Measurements from ENCODE around the gene RGSL1. TPM values are rescaled to one million over a fixed set of nuclear protein-coding genes. Genes with fewer than 3 reads are reported as not detected.

Gene RGSL1
- total and polyA plus RNA-seq, 7 donors, result not detected

- ATAC-seq, result no peak
- WGBS, 3 donors, result 72 to 94% (median 87%) methylated on average over 3 of the region's 3 CpGs
- H3K36me3 ChIP-seq (ENCODE audit: insufficient read depth in 1 of 2, low read depth in 1 of 2), result no peaks in the 10 kb centered on the region
Measured at GRCh38 chr1:182565537-182565936, 115.6 kb downstream of the RGSL1 start.

GRCh38 chr1:182567629-182568028, 117.7 kb downstream of the RGSL1 start:
- WGBS, 3 donors, result 93 to 97% (median 95%) methylated on average over 5 of the region's 5 CpGs
- peaks cover 0 to 2% of the 10 kb centered on the region in 2 donors for H3K36me3 ChIP-seq (ENCODE audit: insufficient read depth in 1 of 2, low read depth in 1 of 2)
- H3K27me3 ChIP-seq (ENCODE audit: insufficient read depth in 3 of 3, low read length in 2 of 3), result no peaks in the 10 kb centered on the region
- no peak overlapping the region for H3K4me3 ChIP-seq
- no peak for TF ChIP-seq CTCF (IDR thresholded peaks at IDR 0.05)
- intact Hi-C loops (cut with DNase I), result no loop called here
- no peaks in the 10 kb centered on the region for H3K4me1 ChIP-seq
- no peak for DNase-seq
- no peak for ATAC-seq
- H3K27ac ChIP-seq, result no peak overlapping the region
- no peaks in the 10 kb centered on the region for H3K9me3 ChIP-seq

More at GRCh38 chr1:182565537-182565936, 115.6 kb downstream of the RGSL1 start:
- no peak for TF ChIP-seq CTCF (IDR thresholded peaks at IDR 0.05)
- no peaks in the 10 kb centered on the region for H3K9me3 ChIP-seq
- H3K4me1 ChIP-seq, result no peaks in the 10 kb centered on the region
- intact Hi-C loops (cut with DNase I), result no loop called here
- no peak overlapping the region for H3K27ac ChIP-seq
- H3K4me3 ChIP-seq, result no peak overlapping the region
- no peak for DNase-seq
- no peaks in the 10 kb centered on the region for H3K27me3 ChIP-seq (ENCODE audit: insufficient read depth in 3 of 3, low read length in 2 of 3)

- no peaks in the 10 kb centered on the region for H3K4me1 ChIP-seq
- peaks cover under 1 to 2% of the 10 kb centered on the region in 2 donors for H3K36me3 ChIP-seq (ENCODE audit: insufficient read depth in 1 of 2, low read depth in 1 of 2)
- WGBS, 3 donors, result 77 to 90% (median 86%) methylated on average over 3 of the region's 3 CpGs
- ATAC-seq, result no peak
- H3K4me3 ChIP-seq, result no peak overlapping the region
- DNase-seq, result no peak
- TF ChIP-seq CTCF (IDR thresholded peaks at IDR 0.05), result no peak
- H3K27ac ChIP-seq, result no peak overlapping the region
- H3K27me3 ChIP-seq (ENCODE audit: insufficient read depth in 3 of 3, low read length in 2 of 3), result no peaks in the 10 kb centered on the region
- intact Hi-C loops (cut with DNase I), result no loop called here
- no peaks in the 10 kb centered on the region for H3K9me3 ChIP-seq
Measured at GRCh38 chr1:182568647-182569284, 118.8 kb downstream of the RGSL1 start.

GRCh38 chr1:182569939-182570610, 120.1 kb downstream of the RGSL1 start:
- DNase-seq, result no peak
- Histone ChIP-seq H3K36me3 (ENCODE audit: insufficient read depth in 1 of 2, low read depth in 1 of 2) (peaks cover 2 to 13% of the 10 kb centered on the region in 2 donors), H3K4me1 (no peaks in the 10 kb centered on the region), H3K4me3 (no peak overlapping the region), H3K9me3 (no peaks in the 10 kb centered on the region), H3K27ac (no peak overlapping the region), H3K27me3 (ENCODE audit: insufficient read depth in 3 of 3, low read length in 2 of 3) (no peaks in the 10 kb centered on the region)
- intact Hi-C loops (cut with DNase I), result no loop called here
- TF ChIP-seq CTCF (IDR thresholded peaks at IDR 0.05), result no peak
- no peak for ATAC-seq
- WGBS, 3 donors, result 89 to 91% (median 89%) methylated on average over 6 of the region's 6 CpGs
